ENCODE measurements around the gene KRT28.

DNA sequence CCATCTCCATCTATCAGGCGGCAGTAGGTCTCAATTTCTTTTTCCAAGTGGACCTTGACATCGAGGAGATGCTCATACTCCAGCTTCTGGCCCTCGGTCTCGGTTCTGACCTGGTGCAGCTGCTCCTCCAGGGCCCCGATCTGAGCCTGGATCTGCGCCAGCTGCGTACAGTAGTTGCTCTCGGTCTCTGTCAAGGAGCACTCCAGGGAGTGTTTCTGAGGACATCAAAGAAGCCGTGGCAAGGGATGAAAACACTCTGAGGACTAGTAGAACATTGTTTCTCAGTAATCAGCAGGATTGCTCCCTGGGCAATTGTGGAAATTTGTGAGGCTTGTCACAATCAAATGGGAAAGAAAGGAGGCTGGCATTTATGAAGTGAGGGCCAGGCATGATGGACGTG, 5.9 kb downstream of the KRT28 start:
- TF ChIP-seq EZH2phosphoT487 (IDR thresholded peaks at IDR 0.05), result no peak
- no peak for TF ChIP-seq EZH2 (IDR thresholded peaks at IDR 0.05)

All from neural progenitor cell (in vitro differentiated cells).